ENCODE measurements around the gene POU2F3.

GRCh38 chr11:120244476-120245365 lies 4.8 kb downstream of the POU2F3 start:
- TF ChIP-seq CTCF (conservative IDR thresholded peaks at IDR 0.05 in 1 of 2, IDR thresholded peaks at IDR 0.05 in 1 of 2; ENCODE audit: low read depth in 1 of 2, low read length in 2 of 2) (no peak), EZH2 (IDR thresholded peaks at IDR 0.05; ENCODE audit: low read length, missing control alignments) (no peak)
